ENCODE data around the gene GSDME.

GSDME gene

GRCh38 chr7:24653316-24654085, 103.8 kb downstream of the GSDME start:
- H3K36me3 ChIP-seq (ENCODE audit: insufficient read depth, low read depth, low read length) = peaks cover 29% of the 10 kb centered on the region
- no peak overlapping the region for H3K4me3 ChIP-seq (ENCODE audit: low read length)
- no peak overlapping the region for H3K27ac ChIP-seq (ENCODE audit: low read length)
- H3K4me1 ChIP-seq (ENCODE audit: insufficient read depth, low read length) = no peaks in the 10 kb centered on the region
- no peaks in the 10 kb centered on the region for H3K9me3 ChIP-seq (ENCODE audit: insufficient read depth, low read depth, low read length)
- no peak overlapping the region for H3K9ac ChIP-seq (ENCODE audit: low read depth, low read length)
- H3K27me3 ChIP-seq (ENCODE audit: insufficient read depth, low read length) = no peaks in the 10 kb centered on the region

DNA sequence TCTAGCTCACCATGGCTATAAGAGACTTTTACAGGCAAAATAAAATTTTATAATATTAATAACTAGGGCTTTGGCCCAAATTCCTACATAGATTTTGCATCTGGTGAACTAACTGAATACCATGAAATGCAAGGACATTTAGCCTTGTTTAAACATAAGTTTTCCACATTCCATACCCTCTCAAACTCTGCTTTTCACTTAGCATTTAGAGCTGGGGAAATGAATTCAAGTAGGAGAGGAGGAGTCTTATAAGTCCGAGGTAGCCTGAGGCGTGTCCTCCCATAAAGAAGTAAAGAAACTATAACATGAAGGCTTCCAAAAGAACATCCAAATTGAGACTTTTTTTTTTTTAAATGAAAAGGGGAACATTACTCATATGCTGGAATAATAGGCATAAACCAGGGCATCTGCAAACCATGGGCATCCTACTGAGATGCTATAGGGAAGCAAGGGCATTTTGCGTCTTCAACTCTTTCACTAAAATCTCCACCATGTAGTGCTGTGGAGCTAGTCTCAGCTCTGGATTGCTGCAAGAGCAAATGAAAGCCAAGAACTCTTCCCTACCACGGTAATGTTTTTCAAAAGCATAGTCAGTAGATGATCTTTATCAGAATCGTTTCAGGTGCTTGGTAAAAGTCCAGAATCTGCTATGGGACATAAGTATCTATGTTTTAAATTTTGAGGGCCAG, 104.9 kb downstream of the GSDME start:
- Histone ChIP-seq H3K36me3 (ENCODE audit: insufficient read depth, low read depth, low read length) (peaks cover 26% of the 10 kb centered on the region), H3K4me3 (ENCODE audit: low read length) (no peak overlapping the region)

More for the DNA sequence above, 104.9 kb downstream of the GSDME start:
- H3K4me1 ChIP-seq (ENCODE audit: insufficient read depth, low read length) = no peaks in the 10 kb centered on the region
- H3K27me3 ChIP-seq (ENCODE audit: insufficient read depth, low read length) = no peaks in the 10 kb centered on the region
- H3K9me3 ChIP-seq (ENCODE audit: insufficient read depth, low read depth, low read length) = no peaks in the 10 kb centered on the region
- H3K27ac ChIP-seq (ENCODE audit: low read length) = no peak overlapping the region
- no peak overlapping the region for H3K9ac ChIP-seq (ENCODE audit: low read depth, low read length)
